ENCODE data around the gene F2RL1. TPM values are rescaled to one million over a fixed set of nuclear protein-coding genes. Genes with fewer than 3 reads are reported as not detected.

The F2RL1 gene
- total and polyA plus RNA-seq, 11 donors, result 0.80 to 6.6 (median 1.6) TPM

DNA sequence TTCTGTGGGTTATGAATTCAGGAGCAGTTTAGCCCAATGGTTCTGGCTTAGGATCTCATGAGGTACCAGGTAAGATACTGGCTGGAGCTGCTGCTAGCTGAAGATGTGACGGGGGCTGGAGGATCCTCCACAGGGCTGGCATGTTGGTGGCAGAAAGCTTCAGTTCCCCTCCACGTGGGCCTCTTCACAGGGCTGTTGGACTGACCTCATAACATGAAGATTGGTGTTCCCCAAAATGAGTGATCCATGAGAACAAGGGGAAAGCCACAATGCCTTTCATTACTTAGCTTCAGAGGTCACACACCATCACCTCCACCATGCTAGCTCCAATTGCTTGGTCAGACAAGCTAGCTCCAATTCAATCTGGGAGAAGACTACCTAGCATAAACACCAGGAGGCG lies 22.5 kb downstream of the F2RL1 start:
- no peak for DNase-seq
- TF ChIP-seq POLR2A (IDR thresholded peaks at IDR 0.05), result no peak
- TF ChIP-seq, protein P1, sequence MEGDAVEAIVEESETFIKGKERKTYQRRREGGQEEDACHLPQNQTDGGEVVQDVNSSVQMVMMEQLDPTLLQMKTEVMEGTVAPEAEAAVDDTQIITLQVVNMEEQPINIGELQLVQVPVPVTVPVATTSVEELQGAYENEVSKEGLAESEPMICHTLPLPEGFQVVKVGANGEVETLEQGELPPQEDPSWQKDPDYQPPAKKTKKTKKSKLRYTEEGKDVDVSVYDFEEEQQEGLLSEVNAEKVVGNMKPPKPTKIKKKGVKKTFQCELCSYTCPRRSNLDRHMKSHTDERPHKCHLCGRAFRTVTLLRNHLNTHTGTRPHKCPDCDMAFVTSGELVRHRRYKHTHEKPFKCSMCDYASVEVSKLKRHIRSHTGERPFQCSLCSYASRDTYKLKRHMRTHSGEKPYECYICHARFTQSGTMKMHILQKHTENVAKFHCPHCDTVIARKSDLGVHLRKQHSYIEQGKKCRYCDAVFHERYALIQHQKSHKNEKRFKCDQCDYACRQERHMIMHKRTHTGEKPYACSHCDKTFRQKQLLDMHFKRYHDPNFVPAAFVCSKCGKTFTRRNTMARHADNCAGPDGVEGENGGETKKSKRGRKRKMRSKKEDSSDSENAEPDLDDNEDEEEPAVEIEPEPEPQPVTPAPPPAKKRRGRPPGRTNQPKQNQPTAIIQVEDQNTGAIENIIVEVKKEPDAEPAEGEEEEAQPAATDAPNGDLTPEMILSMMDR (IDR thresholded peaks at IDR 0.05), result no peak
- ATAC-seq, result no peak
- 83 to 91% (median 87%) methylated on average over 3 of the region's 3 CpGs for WGBS, 4 donors
- H3K27me3 ChIP-seq, result no peaks in the 10 kb centered on the region
- no peak overlapping the region for H3K4me3 ChIP-seq
- no peaks in the 10 kb centered on the region for H3K4me1 ChIP-seq
- H3K9me3 ChIP-seq, result no peaks in the 10 kb centered on the region
- no peak overlapping the region for H3K27ac ChIP-seq
- H3K36me3 ChIP-seq, result no peaks in the 10 kb centered on the region
- intact Hi-C loops (cut with DNase I), result no loop called here

DNA sequence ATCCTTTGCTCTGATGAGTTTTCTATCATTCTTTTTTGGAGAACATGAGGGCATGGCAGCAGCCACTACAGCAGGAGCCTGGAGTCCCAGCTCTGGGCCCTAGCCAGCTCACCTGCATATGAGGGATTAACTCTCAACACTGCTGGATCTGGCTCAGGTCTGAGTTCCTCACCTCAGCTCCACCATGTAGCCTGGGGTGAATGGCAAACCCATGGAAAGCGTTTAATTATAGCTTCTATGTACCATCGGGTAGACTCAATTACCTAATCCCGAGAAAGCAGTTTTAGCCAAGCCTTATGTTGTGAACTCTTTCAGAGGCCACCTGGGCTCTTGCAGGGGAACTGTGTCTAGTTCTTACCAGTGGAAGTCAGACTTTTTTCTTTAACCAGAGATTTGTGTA lies 27.1 kb downstream of the F2RL1 start:
- WGBS, 4 donors, result 95 to 97% (median 96%) methylated on average over 3 of the region's 3 CpGs
- DNase-seq (no peak), ATAC-seq (no peak)
- H3K27me3 ChIP-seq, result no peaks in the 10 kb centered on the region
- H3K36me3 ChIP-seq, result no peaks in the 10 kb centered on the region
- TF ChIP-seq, protein P1 (IDR thresholded peaks at IDR 0.05), result no peak
- TF ChIP-seq POLR2A (IDR thresholded peaks at IDR 0.05), result no peak
- H3K4me3 ChIP-seq, result no peak overlapping the region
- H3K4me1 ChIP-seq, result peaks cover 0 to 17% (median under 1%) of the 10 kb centered on the region in 12 donors
- intact Hi-C loops (cut with DNase I), result no loop called here
- H3K9me3 ChIP-seq, result no peaks in the 10 kb centered on the region
- no peak overlapping the region for H3K27ac ChIP-seq

DNA sequence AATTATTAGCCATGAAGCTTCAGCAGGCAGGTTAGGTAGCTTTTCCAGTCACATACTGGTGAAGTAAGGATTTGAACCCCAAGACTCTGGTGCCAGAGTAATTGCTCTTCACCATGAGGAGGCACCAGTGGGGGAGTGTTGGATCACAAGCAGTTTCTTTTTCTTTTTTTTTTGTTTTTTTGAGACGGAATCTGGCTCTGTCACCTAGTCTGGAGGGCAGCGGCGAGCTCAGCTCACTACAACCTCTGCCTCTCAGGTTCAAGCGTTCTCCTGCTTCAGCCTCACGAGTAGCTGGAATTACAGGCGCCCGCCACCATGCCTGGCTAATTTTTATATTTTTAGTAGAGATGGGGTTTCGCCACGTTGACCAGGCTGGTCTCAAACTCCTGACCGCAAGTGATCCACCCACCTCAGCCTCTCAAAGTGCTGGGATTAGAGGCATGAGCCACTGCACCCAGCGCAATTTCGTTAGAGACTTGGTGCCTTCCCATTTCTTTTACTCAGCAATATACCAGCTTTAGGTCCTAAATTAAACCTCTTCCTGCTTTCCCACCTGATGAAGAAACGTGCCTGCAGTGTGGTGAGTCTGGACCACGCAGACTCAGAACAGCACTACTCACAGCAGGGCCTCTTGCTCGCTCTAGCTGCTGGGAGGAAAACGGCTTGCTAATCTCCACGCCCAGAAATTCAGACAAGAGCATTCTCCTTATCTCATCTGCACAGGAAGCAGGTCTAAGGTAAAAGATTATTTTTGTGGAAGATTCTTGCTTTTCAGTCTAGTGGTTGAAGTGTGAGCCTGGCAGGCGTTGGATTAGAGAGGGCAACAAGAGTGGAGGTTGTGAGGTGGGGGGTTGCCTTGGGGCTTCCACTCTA lies 30.8 kb downstream of the F2RL1 start, which contains the start of gene S100Z:
S100Z (plus strand) TSS at position 596 of the 873 bp plus-strand sequence. CDS start 25,346 bp downstream, outside the sequence.
- DNase-seq (no peak), ATAC-seq (no peak)
- peaks cover 0 to 5% (median 0%) of the 10 kb centered on the region in 12 donors for H3K9me3 ChIP-seq
- intact Hi-C loops (cut with DNase I), result no loop called here
- H3K27me3 ChIP-seq, result no peaks in the 10 kb centered on the region
- no peaks in the 10 kb centered on the region for H3K36me3 ChIP-seq
- peak within 1 kb of the TSS in 3 of 12 donors; percentile 35 to 91 (median 40) for H3K27ac ChIP-seq
- H3K4me1 ChIP-seq, result peaks cover 0 to 55% (median 8%) of the 10 kb centered on the region in 12 donors
- no peak for TF ChIP-seq POLR2A (IDR thresholded peaks at IDR 0.05)
- TF ChIP-seq, protein P1 (IDR thresholded peaks at IDR 0.05), result no peak
- WGBS, 4 donors, result 78 to 86% (median 83%) methylated on average over 18 of the region's 18 CpGs
- H3K4me3 ChIP-seq, result peak within 1 kb of the TSS in 1 of 12 donors; percentile 28

DNA sequence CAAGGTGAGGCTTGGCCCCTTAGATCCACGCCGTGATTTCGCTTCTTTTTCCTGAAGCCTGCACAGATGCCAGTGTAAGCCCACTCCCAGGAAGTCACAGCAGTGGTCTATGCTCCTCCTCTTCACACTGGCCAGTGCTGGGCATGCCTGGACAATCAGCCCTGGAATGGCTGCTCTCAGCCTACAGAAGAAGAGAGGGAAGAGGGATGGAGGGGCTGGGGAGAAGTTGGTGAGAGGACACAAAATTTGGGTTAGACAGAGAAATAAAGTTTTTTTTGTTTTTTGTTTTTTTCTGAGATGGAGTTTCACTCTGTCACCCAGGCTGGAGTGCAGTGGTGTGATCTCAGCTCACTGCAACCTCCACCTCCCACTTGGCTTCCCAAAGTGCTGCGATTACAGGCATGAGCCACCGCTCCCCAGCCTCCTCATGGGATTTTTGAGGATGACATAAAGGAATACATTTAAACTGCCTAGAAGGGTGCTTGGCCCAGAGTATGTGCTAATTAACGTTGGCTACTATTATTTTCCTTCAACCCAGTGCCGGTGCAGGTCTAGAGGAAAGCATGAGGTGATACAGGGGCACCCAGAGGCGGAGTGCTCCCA lies 31.8 kb downstream of the F2RL1 start:
- Histone ChIP-seq H3K4me3 (peak overlapping the region in 1 of 12 donors; percentile 28), H3K27me3 (no peaks in the 10 kb centered on the region), H3K9me3 (peaks cover 0 to 5% (median 0%) of the 10 kb centered on the region in 12 donors), H3K36me3 (no peaks in the 10 kb centered on the region), H3K27ac (peak overlapping the region in 4 of 12 donors; percentile 35 to 91 (median 38)), H3K4me1 (peaks cover 0 to 65% (median 8%) of the 10 kb centered on the region in 12 donors)
- 82 to 85% (median 83%) methylated on average over 8 of the region's 8 CpGs for WGBS, 4 donors
- intact Hi-C loops (cut with DNase I), result no loop called here
- no peak for TF ChIP-seq POLR2A (IDR thresholded peaks at IDR 0.05)
- TF ChIP-seq, protein P1 (IDR thresholded peaks at IDR 0.05), result no peak
- peak in 3 of 4 donors; percentile 15 to 39 (median 34) for ATAC-seq
- no peak for DNase-seq
